NCI-H345 (cell line): ENCODE measurements around the gene HLF.

ENCODE experiments used
- DNase-seq: peaks from one replicate; lab custom pipeline; 2025; lab: John Stamatoyannopoulos, UW

Gene HLF

DNA sequence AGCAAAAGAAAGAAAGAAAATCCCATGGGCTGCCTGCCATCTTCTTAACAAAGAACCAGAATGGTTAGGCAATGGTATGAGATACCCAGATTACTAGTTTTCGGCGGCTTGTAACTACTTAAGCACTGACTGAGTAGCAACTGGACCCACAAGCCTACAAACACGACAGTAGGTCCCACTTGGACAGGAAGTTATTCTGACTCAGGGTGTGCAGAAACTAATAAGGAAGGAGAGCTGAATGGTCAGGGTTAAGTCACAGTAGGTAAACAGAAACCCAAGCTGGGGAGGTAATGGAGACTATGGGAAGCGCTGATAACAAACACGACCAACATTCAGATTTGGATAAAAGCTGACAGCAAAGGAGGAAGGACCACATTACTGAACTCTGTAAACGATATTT is 10.4 kb upstream of the HLF start:
- no peak for DNase-seq

DNA sequence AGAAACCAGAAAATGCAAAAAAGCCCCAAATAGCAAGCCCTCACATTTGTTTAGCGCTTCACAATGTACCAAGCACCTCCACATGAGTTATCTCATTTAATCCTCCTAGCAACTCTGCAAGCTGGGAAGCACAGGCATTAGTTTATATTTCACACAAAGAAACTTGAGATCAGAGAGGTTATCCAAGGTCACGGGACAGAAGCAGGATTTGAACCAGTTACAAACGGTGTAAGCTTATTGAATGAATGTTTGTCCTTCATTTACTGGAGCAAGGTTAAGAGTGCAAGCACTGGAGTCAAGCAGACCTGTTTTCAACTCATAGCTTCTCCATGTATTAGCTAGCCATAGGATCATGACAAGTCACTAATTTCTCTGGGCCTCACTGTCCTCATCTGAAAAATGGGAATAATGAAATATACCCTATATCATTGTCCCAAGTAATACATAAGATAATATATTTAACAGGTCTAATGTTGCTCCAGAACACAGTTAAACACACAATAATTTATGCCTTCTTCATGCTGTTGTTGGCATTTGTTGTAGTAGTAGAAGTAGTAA is 6.1 kb upstream of the HLF start:
- no peak for DNase-seq

DNA sequence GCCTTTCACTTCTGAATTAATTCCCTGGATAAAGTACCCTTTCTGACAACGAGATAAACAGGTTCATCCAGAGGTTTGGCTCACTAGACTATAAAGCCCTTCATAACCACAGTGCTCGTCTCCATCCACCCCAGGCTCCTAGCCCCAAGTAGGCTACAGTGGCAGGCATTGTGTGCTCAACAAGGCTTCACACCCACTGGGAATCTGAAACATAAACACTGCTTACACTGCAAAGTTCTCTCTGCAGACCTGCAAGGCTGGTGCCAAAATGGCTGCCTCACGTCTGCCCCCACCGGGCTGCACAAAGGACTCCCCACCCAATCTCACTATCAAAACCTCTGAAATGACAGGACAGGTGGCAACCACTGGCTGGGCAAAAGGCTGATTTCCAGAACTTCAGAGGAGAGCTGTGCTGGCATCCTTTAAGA is 5.1 kb upstream of the HLF start:
- peak; percentile 7 for DNase-seq

DNA sequence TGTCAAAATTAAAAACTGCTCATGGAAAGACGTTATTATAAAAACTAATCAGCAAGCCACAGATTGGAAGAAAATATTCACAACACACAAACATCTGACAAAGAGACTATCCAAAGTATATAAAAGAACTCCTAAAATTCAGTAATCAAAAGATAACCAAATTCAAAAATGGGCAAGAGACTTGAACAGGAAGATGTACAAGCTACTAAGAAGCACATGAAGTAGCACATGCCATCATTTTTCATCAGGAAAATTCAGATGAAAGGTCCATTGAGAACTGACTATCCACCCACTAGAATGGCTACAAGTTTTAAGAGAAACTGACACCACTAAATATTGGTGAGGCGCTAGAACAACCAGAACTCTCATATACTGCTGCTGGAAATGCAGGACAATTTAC is 3.4 kb upstream of the HLF start:
- no peak for DNase-seq

DNA sequence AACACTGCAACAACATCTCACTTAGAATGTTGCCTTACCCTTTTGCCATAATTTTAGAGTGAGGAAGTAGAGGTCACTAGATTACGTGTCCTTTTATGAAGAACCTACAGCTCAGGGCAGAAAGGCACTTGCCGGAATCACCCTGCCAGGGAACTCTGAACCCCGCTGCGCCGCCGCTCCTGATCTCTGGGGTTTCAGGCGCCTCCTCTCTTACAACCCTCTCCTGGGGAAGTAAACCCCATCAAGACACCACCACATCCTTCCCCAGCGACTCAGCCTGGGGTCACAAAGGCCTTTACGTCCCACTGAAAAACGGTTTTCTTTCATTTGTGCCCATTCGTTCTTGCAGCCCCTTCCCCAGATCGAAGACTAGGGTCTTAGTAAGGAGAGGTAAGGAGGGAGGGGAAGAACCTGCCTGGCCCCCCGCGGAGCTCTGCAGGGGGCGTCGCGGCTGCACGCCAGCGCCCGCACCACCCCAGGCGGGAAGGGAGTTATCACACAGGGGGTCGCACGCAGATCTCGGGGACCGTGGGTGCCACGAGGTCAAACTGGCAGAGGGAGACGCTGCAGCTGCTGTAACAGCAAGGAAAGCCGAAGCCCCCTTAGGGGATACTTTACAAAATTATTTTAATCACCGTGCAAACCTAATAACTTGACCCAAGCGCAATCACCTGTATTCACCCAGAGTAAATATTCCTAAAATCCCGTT is 1.0 kb upstream of the HLF start:
- DNase-seq, result no peak

DNA sequence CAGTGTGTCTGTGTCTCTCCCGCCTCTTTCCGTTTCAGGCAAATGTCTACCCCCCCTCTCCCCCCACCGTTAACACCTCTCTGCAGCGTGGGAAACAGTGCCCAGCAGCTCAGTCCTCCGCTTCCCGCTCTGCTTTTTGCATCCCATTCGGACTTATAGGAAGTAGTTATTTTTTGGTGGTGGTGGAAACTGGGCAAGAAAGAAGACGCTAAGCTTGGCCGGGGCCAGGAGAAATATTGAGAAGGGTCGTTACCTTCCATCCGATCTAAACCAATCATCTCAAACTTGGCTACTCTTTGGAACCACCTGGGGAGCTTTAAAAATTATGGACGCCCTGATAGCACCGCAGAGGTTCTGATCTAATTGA is 499 bp upstream of the HLF start:
- DNase-seq, result no peak

DNA sequence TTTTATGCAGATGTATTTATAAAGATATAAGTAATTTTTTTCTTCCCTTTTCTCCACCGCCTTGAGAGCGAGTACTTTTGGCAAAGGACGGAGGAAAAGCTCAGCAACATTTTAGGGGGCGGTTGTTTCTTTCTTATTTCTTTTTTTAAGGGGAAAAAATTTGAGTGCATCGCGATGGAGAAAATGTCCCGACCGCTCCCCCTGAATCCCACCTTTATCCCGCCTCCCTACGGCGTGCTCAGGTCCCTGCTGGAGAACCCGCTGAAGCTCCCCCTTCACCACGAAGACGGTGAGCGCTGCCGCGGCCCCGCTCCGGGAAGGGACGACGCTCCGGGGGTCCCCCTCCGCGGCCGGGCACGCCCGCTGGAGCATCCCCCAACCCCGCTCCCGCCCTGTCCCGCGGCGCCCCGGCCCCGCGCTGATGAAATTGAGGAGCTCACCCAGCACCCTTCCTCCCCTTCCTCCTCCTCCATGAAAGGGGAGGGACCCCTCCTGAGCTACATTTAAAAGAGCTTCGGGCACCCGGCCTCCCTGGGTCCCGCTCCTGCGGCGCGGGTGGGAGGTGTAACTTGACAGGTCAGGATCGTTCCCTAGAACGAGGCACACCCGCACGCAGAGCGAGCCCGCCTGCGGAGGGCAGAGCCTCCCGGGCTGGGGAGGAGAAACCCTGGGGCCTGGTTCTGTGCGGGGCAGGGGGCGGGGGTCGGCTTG is 706 bp downstream of the HLF start:
- peak; percentile 2 for DNase-seq

DNA sequence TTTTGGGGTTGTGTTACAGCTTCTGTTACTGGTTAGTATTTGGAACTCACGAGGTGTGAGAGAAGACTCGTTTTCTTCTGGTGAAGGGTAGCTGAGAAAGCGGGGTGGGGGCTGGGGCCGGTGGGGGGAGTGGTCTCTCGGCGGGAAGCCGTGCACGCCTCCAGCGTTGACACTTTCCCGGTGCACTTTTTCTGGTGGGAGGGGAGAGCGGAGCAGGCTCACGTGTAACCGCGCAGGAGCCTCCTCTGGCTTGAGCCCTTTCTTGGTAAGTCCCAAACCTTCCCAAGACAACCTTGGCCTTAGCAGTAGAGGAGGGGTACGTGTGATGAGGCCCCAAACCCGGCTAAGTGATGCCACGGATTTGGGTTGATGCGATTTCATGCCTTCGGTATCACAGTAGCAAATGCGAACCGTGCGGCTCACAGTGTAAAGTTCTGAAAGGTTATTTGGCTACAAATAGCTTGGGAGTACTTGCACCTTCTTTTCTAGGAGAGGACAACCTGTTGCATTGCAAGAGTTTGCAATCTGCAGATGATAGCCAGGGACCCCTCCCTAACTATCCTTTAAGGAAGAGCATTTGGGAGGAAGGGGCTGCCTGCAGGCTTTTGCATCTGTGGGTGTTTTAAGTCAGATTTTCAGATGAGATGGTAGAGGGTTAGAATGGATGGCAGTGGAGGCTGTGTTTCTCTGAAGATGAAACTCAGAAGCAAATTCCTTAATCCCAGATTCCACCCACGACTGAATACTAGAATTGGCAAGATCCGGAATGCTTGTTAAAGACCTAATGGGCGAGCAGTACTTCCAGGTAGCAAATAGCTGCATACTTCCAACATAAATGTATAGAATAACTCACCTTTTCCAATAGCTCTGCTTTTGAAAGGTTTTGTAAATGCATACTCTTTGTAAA is 1.5 kb downstream of the HLF start:
- DNase-seq, result no peak

DNA sequence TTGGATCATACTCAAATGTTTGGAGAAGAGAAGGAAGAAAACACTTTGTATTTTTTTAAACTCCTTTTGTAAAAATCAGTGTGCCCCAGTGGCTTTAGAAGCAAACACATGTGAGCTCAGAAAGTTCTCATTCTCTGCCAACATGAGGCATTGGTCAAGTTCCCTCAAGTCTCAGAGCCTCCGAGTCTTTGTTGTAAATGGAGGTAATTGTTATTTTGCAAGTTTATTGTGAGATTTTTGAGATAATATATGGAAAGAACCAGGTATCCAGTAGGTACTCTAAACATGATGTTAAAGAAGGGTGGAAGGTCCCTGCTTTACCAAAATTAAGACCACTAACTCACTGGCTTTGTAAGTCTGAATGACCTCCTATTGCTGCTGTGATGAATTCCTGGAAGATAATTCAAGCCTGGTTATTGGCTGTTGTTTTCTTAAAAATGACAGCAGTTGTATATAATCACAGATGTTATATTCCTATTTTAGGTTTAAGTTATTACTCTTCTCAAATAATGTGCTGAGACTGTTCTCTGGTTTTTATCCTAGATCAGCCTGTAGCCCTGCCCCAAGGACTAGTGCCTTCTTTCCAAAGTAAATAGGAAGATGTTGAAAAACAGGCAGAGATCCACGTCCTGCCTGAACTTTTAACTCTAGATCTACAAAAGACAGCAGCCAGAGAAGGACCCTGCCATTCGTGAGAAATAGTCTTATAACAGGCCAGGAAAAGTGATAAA is 2.4 kb downstream of the HLF start:
- no peak for DNase-seq

DNA sequence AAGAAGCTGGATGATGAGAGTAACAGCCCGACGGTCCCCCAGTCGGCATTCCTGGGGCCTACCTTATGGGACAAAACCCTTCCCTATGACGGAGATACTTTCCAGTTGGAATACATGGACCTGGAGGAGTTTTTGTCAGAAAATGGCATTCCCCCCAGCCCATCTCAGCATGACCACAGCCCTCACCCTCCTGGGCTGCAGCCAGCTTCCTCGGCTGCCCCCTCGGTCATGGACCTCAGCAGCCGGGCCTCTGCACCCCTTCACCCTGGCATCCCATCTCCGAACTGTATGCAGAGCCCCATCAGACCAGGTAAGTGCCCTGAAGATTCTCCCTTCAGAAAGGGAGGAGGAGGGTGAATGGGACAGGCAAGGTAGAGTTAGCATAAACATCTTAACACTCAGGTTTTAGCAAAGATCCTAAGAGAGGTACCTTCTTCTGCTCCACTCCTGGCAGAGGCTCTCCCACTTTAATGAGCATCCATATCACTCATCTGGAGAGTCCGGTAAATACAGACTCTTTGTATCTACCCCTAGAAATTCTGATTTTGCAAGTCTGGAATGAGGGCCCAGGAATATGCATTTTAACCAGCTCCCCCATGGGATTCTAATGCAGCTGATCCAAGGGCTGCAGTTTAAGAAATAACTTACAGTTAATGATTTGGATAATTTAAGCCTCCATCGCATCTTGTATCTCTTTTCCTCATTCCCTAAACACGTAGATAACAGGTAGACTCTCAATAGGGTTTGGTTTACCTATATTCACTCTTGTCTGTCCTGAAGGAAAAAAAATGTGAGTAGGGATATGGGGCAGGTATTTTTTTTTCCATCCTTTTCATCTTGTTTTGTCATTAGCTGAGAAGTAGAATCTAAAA is 3.3 kb downstream of the HLF start:
- DNase-seq, result no peak

DNA sequence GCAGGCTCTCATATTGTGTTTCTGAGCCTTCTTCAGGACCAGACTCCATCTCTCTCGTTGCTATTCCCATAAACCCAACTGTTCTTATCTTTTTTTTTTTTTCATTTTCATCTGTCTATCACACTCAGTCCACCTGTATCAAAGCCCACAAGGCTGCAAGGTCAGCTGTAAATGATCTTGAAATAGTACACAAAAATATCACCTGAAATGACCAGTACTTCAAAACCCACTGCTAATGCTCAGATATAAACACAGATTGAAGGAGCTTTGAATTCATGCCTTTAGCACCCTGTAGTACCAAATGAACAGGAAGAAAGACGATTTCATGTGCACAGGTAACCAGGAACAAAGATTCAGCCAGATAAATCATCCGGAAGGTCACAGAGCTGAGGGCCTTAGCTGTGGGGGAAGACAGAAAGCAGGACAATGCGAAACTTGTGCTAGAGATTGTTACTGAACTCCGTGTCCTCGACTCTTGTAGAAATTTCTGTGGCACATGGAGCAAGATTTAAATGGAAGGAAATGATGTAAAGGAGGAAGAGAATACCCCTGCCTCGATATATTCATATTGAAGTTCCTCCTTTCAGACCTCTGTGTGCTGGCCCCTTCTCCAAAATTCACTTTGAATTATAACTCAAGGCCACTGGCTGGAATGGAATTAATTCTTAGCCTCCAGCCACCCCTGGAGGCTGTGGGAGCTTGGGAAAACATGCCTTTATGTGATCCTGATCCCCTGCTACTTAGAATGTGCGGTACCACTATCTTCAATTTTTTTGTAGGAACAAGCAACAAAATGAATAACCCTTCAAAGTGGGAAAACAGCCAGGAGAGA is 4.1 kb downstream of the HLF start:
- DNase-seq, result no peak

DNA sequence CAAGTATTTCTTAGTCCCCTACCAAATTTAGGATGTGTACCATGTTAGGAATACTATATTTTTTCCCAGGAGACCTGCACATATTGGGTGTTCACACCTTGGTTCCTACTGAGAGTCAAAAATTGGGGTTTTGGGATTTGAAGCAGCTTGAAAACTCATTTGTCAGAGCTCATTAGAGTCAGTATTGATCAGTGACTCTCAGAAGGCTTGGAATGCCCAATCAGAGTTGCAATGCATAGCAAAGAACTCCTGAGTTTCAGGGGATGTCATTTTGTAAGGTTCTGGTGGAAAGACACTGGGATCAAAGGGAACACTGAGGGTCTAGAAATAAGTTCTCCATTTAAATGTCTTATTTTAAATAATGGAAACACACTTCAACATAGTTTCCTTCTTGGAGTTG is 5.1 kb downstream of the HLF start:
- DNase-seq, result no peak

DNA sequence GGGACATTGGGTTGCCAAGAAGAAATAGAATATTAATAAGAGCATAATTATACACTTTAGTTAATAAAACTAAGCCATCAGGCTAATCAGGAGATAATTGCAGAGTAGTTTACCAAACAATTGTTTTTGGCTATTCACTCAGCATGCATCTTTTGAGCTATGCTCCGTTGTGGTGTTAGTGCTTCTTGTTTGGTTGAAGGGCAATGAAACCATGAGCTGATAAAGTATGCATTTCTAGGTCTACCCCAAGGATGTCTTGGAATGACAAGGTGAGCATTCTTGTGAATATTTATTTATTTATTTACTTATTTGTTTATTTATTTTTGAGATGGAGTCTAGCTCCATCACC is 6.4 kb downstream of the HLF start:
- no peak for DNase-seq

DNA sequence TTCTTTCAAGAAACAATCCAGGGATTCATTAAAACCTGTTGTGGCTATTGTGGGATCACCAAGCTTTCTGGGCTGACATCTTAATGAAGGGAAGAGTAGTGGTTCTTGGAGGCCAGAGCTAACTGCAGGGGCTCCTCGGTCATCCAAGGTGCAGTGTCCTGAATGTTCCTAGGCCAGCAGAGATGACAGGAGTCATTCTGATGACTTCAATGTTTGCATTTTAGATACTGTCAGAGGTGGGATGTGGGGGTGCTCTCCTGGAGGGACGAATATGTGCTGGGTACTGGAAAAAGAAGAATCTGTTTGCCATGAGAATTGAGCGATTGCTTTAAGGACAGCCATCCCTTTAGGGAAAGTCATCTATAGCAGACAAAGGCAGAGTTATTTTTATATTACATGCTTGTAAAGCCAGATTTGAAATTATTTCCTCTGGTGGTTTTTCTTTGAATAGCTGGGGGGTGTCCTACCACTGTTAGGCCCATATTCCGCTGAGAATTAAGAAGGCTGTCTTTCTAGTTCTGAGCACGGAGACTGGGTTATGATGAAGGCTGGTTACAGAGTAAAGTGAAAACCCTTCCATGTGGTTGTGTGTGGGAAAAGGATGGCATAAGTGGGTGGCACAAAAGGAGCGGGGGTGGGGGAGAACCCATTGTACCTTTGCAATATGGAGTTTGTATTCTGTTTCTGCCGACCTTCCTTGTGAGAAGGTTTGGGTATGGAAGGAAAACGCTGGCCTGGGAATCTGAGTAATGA is 7.4 kb downstream of the HLF start:
- no peak for DNase-seq

DNA sequence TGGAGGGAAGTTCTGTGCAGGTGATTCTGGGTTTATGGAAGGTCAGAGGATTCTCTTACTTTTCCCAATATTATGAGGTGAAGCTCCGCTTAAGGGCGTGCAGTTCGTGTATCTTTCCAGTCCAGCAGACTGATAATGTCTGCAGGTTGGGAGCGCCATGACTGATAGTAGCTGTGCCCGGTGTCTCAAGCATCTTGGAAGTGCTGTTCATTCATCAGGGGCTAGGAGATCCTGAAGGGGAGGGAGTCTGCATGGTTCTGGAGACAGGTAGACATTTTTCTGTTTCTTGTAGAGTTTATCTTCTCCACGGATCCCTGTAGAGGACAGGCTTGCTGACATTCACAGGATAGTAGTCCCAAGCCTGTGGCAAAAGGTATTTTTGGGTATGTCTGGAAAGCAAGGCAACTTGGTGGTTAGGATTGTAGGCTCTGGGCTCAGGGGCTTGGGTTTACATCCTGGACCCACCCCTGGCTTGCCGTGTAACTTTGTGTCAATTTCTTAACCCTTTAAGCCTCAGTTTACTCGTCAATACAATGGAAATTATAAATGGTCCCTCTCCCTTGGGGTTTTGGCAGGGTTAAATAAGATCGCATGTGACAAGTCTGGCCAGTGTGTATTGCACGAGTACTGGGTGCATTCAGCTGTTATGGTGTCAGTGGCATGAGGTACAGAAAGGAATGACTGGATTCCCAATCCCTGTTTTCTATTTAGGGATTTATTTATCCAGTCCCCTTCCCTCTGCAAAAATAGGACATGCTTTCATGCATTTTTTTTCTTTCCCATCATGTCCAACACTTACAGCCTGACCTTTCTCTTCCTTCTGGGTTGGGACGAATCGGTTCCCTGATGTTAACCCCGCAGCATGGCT is 8.2 kb downstream of the HLF start:
- no peak for DNase-seq

DNA sequence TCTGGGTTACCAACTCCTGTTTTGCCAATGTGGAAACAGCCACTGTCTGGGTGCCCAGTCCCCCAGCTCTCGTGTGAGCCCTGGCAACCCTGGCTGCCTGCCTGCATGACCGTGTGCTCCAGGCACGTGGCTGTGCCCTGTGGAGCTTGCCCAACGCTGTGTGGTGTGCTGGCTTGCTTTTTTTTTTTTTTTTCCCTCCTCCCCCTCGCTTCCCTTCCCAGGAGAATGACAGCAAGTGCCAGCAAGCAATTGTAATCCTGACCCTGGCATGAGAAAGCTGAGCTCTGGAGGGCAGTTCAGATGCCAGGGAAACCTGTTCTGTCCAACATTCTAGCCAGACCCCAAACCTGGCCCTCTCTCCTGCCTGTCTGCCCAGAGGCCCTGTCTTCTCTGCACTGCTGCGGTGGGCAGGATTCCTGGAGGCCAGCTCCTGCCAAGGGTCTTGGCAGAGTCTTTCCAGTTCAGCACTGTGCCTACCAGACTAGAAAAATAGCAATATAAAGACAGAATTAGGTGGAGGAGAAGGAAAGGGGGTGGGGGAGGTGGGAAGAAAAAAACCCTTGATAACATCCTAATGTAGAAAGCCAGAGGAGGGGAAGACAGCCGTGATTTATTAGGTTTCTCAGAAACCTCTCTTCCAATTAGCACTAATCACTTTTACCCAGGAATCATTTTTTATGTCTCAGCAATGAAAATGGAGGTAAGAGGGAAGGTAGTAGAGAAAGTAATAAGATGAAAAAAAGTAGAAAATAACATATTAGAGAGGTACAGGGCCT is 9.0 kb downstream of the HLF start:
- no peak for DNase-seq
